HG02981 (cell line): ENCODE data around the gene CLPSL2.
"Not testable (repeated sequence)": the region's sequence is repeated elsewhere in the genome, so short reads cannot be mapped to it uniquely, and the experiment has no call there.

ENCODE experiments used
- ATAC-seq: cut with Tn5 transposase; IDR thresholded peaks from one replicate; pipeline ENCODE4 v1.9.1; 2021; ENCODE audit warnings: mild to moderate bottlenecking, moderate library complexity; ENCODE audit not compliant: unreplicated experiment

The CLPSL2 gene, protein sequence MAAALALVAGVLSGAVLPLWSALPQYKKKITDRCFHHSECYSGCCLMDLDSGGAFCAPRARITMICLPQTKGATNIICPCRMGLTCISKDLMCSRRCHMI

GRCh38 chr6:35776364-35777215 is at the start of gene CLPSL2:
TSS of gene CLPSL2 (plus strand) at chr6:35776598. CDS start at chr6:35776619, 21 bp downstream.
- ATAC-seq: no peak

GRCh38 chr6:35727231-35727934 is 49.0 kb upstream of the CLPSL2 start:
- ATAC-seq: peak; percentile 7

GRCh38 chr6:35727935-35728682 is 48.3 kb upstream of the CLPSL2 start:
- ATAC-seq: peak; percentile 46

GRCh38 chr6:35728683-35729678 is 47.4 kb upstream of the CLPSL2 start:
- ATAC-seq: no peak

GRCh38 chr6:35729722-35730121 is 46.7 kb upstream of the CLPSL2 start:
- no peak for ATAC-seq

DNA sequence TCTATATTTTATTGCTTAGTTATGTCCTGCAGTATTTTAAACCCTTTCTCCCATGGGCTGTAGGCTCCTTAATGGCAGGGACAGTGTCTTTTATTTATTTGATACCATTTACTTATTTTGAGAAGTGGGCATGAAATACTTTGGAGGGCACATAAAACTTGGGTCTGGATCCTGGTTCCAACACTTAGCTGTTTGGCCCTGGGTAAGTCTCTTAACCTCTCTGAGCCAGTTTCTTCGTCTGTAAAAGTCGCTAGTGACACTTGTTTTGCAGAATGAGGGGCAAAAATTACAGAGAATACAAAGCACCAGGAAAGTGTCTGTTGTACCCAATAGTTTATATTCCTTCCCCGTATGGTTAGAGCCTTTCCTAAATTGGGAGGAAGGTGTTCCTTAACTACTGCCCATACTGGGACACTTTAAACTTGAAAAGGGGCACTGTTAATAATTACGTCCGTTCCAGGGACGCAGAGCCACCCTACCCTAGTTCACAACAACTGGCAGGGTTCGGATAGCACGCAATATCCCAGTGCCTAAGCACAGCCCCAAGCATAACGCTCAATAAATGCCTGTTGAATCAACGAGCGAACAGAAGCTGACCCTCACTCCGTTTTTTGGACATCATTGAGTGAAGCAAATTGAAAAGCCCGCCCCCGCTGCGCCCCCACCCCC is 45.5 kb upstream of the CLPSL2 start:
- ATAC-seq: no peak

- peak; percentile 35 for ATAC-seq
Measured at GRCh38 chr6:35731414-35731735, 45.0 kb upstream of the CLPSL2 start.

DNA sequence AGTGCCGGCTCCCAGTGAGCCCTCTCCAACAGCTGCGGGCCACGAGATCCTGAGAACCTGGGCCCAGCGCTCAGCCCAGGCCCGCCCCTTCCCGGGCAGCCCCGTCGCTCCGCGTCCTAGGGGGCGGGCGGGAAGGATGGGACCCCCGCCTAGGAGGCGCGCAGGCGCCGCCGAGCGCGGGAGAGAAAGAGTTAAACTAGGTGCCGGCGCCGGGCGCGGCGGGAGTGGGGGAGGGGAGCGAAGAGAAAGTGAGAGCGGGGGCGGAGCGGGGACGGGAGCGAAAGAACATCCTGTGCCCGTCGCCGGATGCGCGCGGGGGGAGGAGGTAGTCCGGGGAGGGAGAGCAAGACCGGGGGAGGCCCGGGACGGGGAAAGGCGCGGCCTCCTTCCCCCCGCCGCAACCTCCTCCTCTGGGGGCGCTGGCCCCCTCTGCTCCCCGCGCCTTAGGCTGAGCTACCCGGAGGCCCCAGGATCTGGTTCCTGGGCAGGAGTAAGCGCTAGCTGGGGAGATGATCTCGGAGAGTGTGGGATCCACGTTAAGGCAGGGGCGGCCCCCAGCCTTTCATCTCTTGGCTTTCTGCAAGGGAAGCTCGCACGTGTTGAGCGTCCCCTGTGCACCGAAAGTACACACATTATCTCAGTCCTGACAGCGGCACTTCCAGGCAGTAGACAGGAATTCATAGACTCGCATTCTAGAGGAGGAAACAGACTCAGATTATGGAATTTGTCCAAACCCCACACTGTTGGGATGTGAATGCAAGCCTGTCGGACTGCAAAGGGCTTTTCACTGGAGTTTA is 44.5 kb upstream of the CLPSL2 start:
- peak; percentile 37 for ATAC-seq

DNA sequence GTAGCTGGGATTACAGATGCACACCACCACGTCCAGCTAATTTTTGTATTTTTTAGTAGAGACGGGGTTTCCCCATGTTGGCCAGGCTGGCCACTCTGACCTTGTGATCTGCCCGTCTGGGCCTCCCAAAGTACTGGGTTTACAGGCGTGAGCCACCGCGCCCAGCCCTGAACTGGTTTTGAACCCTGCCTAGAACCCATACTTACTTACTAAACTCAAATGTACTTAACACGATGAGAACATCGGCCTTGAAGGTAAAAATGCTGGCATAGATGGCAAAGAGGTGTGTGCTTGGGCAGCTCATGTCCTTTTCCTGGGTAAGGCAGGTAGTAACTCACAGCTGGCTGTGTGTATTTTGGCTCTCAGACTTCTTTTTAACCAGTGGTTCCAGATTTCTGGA is 42.8 kb upstream of the CLPSL2 start:
- no peak for ATAC-seq

DNA sequence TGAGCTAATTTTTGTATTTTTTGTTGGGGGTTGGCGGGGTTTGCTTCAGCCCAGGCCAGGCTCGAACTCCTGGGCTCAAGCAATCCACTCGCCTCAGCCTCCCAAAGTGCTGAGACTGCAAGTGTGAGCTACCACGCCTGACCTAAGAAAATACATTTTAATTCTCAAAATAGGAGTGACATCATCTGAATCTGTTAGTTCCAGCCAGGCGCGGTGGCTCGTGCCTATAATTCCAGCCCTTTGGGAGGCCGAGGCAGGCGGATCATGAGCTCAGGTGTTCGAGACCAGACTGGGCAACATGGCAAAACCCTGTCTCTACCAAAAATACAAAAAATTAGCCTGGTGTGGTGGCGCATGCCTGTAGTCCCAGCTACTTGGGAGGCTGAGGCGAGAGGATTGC is 42.1 kb upstream of the CLPSL2 start:
- ATAC-seq: not testable (repeated sequence)

GRCh38 chr6:35735452-35735851 is 40.9 kb upstream of the CLPSL2 start:
- ATAC-seq: no peak

DNA sequence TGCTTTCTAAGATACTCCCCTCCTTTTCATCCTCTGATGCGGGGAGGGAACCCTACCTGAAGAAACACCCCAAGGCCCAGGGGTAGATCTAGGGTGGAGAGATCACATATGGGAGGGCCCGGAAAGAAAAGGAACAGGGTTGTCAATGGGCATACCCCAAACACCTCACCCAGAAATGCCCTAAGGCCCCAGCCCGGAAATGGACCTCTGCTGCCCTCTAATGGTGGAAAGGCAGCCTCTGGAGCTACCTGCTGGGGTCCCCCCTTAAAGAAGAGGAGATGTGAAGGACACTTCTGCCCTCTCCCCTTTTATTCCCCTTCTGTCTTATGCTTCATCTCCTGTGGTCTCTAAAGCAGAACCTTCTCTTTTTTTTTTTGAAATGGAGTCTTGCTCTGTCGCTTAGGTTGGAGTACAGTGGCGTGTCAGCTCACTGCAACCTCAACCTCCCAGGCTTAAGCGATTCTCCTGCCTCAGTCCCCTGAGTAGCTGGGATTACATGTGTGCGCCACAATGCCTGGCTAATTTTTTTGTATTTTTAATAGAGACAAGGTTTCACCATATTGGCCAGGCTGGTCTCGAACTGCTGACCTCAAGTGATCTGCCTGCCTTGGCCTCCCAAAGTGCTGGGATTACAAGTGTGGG is 40.0 kb upstream of the CLPSL2 start:
- ATAC-seq: no peak

GRCh38 chr6:35736982-35737412 is 39.4 kb upstream of the CLPSL2 start, which contains the start of gene ARMC12:
TSS of gene ARMC12 (plus strand) at chr6:35737032. CDS start at chr6:35737109, 77 bp downstream.
- no peak for ATAC-seq

DNA sequence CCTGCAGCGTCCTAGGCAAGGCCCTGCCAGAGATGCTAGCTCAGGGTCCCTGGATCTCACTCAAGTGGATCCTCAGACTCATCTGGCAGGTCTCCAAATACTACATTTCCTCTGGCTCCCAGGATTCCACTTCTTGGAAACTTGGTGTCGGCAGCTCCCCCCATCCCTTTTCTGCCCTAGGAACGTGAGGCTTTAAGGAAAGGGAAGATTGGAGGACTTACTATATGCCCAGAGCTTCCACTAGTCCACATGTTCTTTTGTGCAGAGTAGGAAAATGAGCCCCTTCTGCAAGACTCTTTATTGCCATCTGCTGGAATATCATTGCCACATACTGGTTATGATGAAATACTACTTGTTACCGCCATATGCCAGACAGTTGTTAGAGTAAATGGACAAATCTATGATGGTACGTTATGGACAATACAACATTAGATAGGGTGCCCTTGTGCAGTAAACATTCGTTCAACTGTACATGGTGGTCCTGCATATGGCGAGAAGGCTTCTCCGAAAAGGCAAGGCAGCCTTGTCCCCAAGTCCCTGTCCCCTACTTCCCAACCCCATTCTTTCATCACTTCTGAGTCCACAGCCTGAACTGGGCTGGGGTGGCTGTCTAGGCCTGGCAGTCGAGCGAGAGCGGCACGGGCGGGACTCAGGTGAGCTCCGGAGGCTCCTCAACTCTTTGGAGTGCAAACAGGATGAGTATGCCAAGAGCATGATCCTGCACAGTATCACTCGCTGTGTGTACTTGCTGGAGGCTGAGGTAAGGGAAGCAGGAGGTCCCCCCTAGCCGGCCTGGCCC is 38.8 kb upstream of the CLPSL2 start:
- ATAC-seq: no peak

DNA sequence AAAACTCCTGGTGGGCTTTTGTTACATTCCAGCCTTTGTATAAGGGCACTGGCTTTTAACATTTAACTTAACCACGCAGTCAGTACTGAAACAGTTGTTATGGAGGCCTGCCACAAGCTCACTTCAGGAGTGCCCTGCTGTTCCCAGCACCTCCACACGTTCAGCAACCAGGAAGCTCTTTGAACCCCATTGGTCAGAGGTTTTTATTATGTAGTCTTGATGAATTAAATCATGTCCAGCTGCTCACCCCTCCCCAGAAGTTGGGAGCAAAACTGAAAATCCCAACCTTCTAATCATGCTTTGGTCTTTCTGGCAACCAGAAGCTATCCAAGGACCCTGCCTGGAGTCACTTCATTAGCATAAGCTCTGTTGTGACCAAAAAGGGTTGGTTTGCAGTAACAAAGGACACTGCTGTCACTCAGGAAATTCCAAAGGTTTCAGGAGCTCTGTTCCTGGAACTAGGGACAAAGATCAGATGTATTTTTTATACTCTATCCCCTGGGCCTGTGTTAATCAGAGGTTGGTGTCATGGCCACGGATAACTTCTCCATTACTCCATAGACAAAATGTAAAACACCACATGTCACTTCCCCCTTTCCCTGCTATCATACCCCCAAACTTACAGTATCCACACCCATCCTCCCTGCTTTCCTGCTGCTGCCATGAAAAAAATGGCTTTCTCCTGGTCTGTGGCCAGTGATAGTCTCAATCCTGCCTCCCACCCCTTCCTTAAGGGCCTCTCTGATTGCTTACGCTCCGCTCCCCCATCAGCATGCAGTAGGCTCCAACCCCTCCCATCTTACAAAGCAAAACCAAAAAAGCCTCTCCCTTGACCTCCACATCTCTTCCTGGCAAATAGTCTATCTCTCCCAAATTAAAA is 36.5 kb upstream of the CLPSL2 start:
- ATAC-seq: no peak

- ATAC-seq: no peak
Measured at GRCh38 chr6:35742842-35743241, 33.6 kb upstream of the CLPSL2 start.
